GM23338 (cell line): ENCODE data around the gene SERINC5. TPM values are rescaled to one million over a fixed set of nuclear protein-coding genes. Genes with fewer than 3 reads are reported as not detected.

Experiments
- ATAC-seq: fragments of 200-7000 bp; cut with Tn5 transposase; 3 replicates; pipeline ENCODE4 v1.9.1; 2020
- DNase-seq: peaks from one replicate; pipeline ENCODE4 v3.0.0-alpha.2; 2015; ENCODE audit warnings: low spot score
- H2AFZ ChIP-seq: fragments of 200-600 bp; sonication (generic); 2 replicates; pipeline ENCODE4 v1.8.0; 2016; ENCODE audit warnings: antibody characterized with exemption, mild to moderate bottlenecking, moderate library complexity
- H3F3A ChIP-seq: fragments of 200-600 bp; sonication (generic); replicated peaks from 2 replicates; pipeline ENCODE4 v1.8.0; 2017; ENCODE audit warnings: antibody characterized with exemption, mixed run types, low read depth
- H3K27ac ChIP-seq: fragments of 200-600 bp; sonication (generic); 2 replicates; pipeline ENCODE4 v1.6.1; 2016; ENCODE audit warnings: low read depth
- H3K27me3 ChIP-seq: fragments of 200-600 bp; sonication (generic); 2 replicates; pipeline ENCODE4 v1.8.0; 2016; ENCODE audit warnings: mild to moderate bottlenecking, mixed run types, moderate library complexity; ENCODE audit not compliant: insufficient read depth
- H3K36me3 ChIP-seq: fragments of 200-600 bp; sonication (generic); 2 replicates; pipeline ENCODE4 v1.8.0; 2016; ENCODE audit warnings: mild to moderate bottlenecking; ENCODE audit not compliant: insufficient read depth
- H3K4me1 ChIP-seq: fragments of 200-600 bp; sonication (generic); 2 replicates; pipeline ENCODE4 v1.8.0; 2016; ENCODE audit warnings: mild to moderate bottlenecking, moderate library complexity; ENCODE audit not compliant: insufficient read depth
- H3K4me2 ChIP-seq: fragments of 200-600 bp; sonication (generic); 2 replicates; pipeline ENCODE4 v1.7.1; 2017; ENCODE audit warnings: mixed run types
- H3K4me3 ChIP-seq: fragments of 200-600 bp; sonication (generic); 2 replicates; pipeline ENCODE4 v1.6.1; 2016; ENCODE audit warnings: mixed run types
- H3K79me2 ChIP-seq: fragments of 200-600 bp; sonication (generic); replicated peaks from 2 replicates; pipeline ENCODE4 v1.8.0; 2017; ENCODE audit warnings: mild to moderate bottlenecking; ENCODE audit not compliant: insufficient read depth
- H3K9me2 ChIP-seq: fragments of 200-600 bp; sonication (generic); 2 replicates; pipeline ENCODE4 v1.8.0; 2017; ENCODE audit not compliant: insufficient read depth
- H4K20me1 ChIP-seq: fragments of 200-600 bp; sonication (generic); replicated peaks from 2 replicates; pipeline ENCODE4 v1.8.0; 2017; ENCODE audit warnings: mild to moderate bottlenecking; ENCODE audit not compliant: insufficient read depth
- H3K27ac Mint-ChIP-seq: 2 replicates; pipeline ENCODE4 v1.8.0; 2020; ENCODE audit warnings: inconsistent platforms, mild to moderate bottlenecking, moderate library complexity, mixed read lengths
- H3K27me3 Mint-ChIP-seq: 3 replicates; pipeline ENCODE4 v1.8.0; 2022; ENCODE audit warnings: low read depth, mild to moderate bottlenecking, moderate library complexity, mixed read lengths, inconsistent platforms; ENCODE audit not compliant: insufficient read depth, poor library complexity
- H3K36me3 Mint-ChIP-seq: 3 replicates; pipeline ENCODE4 v1.8.0; 2021; ENCODE audit warnings: low read depth, mild to moderate bottlenecking, inconsistent platforms, moderate library complexity, mixed read lengths
- H3K4me1 Mint-ChIP-seq: 3 replicates; pipeline ENCODE4 v1.8.0; 2020; ENCODE audit warnings: mild to moderate bottlenecking, inconsistent platforms, mixed read lengths
- H3K4me3 Mint-ChIP-seq: 3 replicates; pipeline ENCODE4 v1.8.0; 2021; ENCODE audit warnings: moderate library complexity, mild to moderate bottlenecking, inconsistent platforms, mixed read lengths
- H3K9me3 Mint-ChIP-seq: 3 replicates; pipeline ENCODE4 v1.8.0; 2020; ENCODE audit warnings: moderate library complexity, mild to moderate bottlenecking, inconsistent platforms, mixed read lengths
- CREB1 ChIP-seq: fragments of 250-450 bp; sonication (Bioruptor Pico); IDR thresholded peaks from 2 replicates; pipeline ENCODE4 v1.5.0; 2020; ENCODE audit warnings: low read depth, mild to moderate bottlenecking, moderate library complexity
- EZH2 ChIP-seq: fragments of 200-600 bp; sonication (generic); IDR thresholded peaks from one replicate; pipeline ENCODE4 v1.8.0; 2017; ENCODE audit warnings: antibody characterized with exemption, mild to moderate bottlenecking, low read depth; ENCODE audit not compliant: unreplicated experiment
- EZH2phosphoT487 ChIP-seq: fragments of 200-600 bp; sonication (generic); IDR thresholded peaks from one replicate; pipeline ENCODE4 v1.8.1; 2018; ENCODE audit warnings: antibody characterized with exemption; ENCODE audit not compliant: unreplicated experiment
- JUNB ChIP-seq: IDR thresholded peaks from one replicate; pipeline ENCODE4 v1.6.1; 2016; ENCODE audit warnings: antibody characterized with exemption; ENCODE audit not compliant: unreplicated experiment
- NANOG ChIP-seq: IDR thresholded peaks from 2 replicates; pipeline ENCODE4 v1.6.1; 2016; ENCODE audit warnings: antibody characterized with exemption, borderline replicate concordance
- POLR2AphosphoS5 ChIP-seq: IDR thresholded peaks from 2 replicates; pipeline ENCODE4 v1.6.1; 2016; ENCODE audit warnings: antibody characterized with exemption, low read depth
- STAT1 ChIP-seq: IDR thresholded peaks from one replicate; pipeline ENCODE4 v1.6.1; 2016; ENCODE audit warnings: antibody characterized with exemption; ENCODE audit not compliant: unreplicated experiment
- polyA plus RNA-seq: library from polyadenylated mRNA; unstranded; fragments of >200 nt; fragmentation: Nextera tagmentation; extraction: Ambion mirVana; gene quantifications from 2 replicates; pipeline ENCODE4 v1.2.1, GENCODE V29; 2016
- total RNA-seq: library from RNA; depleted of rRNA; stranded (reverse); fragments of >200 nt; shearing (Covaris generic); gene quantifications from 2 replicates; pipeline ENCODE4 v1.2.3, GENCODE V29; 2014
- TF ChIP-seq, protein P1 (sequence below): fragments of 250-450 bp; sonication (Bioruptor Pico); IDR thresholded peaks from 2 replicates; pipeline ENCODE4 v1.5.0; 2020; ENCODE audit warnings: mild to moderate bottlenecking, moderate library complexity
- TF ChIP-seq, protein P2 (sequence below): IDR thresholded peaks from 2 replicates; pipeline ENCODE4 v1.6.1; 2016; ENCODE audit warnings: antibody characterized with exemption
- TF ChIP-seq, protein P3 (sequence below): IDR thresholded peaks from one replicate; pipeline ENCODE4 v1.6.1; 2018; ENCODE audit warnings: antibody characterized with exemption; ENCODE audit not compliant: unreplicated experiment
- TF ChIP-seq, protein P4 (sequence below), 2 experiments: fragments of 200-600 bp in 1 of 2; sonication (generic) in 1 of 2; conservative IDR thresholded peaks; 2 replicates each; pipeline versions ENCODE4 v1.5.1 to v1.6.1; 2016 to 2017; ENCODE audit warnings: antibody characterized with exemption in 2 of 2, low read depth in 2 of 2, mild to moderate bottlenecking in 2 of 2, moderate library complexity in 1 of 2

Gene SERINC5
- total and polyA plus RNA-seq, 2 experiments from 2014 or later: 34.0 to 107 TPM

DNA sequence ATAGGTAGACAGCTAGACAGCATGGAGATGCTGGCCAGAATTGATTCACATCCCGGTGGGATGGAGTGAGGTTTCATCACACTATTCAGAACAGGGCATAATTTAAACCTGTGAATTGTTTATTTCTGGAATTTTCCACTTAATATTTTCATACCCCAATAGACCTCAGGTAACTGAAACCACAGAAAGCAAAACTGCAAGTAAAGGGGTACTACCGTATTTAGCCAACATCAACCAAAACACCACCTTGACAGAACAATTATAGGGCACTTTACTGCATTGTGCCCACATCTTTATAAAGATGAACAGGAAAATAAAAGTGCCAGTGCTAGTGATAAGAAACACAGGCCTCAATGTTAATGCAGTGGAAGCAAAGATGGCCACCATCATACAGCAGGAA, 7.5 kb downstream of the SERINC5 start:
- Histone ChIP-seq H3K9me2 (no peaks in the 10 kb centered on the region), H3K79me2 (peaks cover 98% of the 10 kb centered on the region), H3K4me2 (0 out of 2 replicates have a peak overlapping the region, but pooled peaks have one; percentile 41), H3F3A (peaks cover 12% of the 10 kb centered on the region), H3K4me1 (peaks cover 69% of the 10 kb centered on the region), H3K27ac (peak overlapping the region; percentile 74), H3K4me3 (no peak overlapping the region), H3K27me3 (no peaks in the 10 kb centered on the region), H3K36me3 (peaks cover under 1% of the 10 kb centered on the region), H4K20me1 (peaks cover 38% of the 10 kb centered on the region), H2AFZ (no peak overlapping the region)
- ATAC-seq: no peak
- peaks cover 69% of the 10 kb centered on the region for H3K4me1 Mint-ChIP-seq
- H3K9me3 Mint-ChIP-seq: peaks cover 14% of the 10 kb centered on the region
- TF ChIP-seq EZH2: no peak
- no peak for TF ChIP-seq EZH2phosphoT487
- TF ChIP-seq CREB1 (CRISPR knock-in tag): no peak
- TF ChIP-seq, protein P1, sequence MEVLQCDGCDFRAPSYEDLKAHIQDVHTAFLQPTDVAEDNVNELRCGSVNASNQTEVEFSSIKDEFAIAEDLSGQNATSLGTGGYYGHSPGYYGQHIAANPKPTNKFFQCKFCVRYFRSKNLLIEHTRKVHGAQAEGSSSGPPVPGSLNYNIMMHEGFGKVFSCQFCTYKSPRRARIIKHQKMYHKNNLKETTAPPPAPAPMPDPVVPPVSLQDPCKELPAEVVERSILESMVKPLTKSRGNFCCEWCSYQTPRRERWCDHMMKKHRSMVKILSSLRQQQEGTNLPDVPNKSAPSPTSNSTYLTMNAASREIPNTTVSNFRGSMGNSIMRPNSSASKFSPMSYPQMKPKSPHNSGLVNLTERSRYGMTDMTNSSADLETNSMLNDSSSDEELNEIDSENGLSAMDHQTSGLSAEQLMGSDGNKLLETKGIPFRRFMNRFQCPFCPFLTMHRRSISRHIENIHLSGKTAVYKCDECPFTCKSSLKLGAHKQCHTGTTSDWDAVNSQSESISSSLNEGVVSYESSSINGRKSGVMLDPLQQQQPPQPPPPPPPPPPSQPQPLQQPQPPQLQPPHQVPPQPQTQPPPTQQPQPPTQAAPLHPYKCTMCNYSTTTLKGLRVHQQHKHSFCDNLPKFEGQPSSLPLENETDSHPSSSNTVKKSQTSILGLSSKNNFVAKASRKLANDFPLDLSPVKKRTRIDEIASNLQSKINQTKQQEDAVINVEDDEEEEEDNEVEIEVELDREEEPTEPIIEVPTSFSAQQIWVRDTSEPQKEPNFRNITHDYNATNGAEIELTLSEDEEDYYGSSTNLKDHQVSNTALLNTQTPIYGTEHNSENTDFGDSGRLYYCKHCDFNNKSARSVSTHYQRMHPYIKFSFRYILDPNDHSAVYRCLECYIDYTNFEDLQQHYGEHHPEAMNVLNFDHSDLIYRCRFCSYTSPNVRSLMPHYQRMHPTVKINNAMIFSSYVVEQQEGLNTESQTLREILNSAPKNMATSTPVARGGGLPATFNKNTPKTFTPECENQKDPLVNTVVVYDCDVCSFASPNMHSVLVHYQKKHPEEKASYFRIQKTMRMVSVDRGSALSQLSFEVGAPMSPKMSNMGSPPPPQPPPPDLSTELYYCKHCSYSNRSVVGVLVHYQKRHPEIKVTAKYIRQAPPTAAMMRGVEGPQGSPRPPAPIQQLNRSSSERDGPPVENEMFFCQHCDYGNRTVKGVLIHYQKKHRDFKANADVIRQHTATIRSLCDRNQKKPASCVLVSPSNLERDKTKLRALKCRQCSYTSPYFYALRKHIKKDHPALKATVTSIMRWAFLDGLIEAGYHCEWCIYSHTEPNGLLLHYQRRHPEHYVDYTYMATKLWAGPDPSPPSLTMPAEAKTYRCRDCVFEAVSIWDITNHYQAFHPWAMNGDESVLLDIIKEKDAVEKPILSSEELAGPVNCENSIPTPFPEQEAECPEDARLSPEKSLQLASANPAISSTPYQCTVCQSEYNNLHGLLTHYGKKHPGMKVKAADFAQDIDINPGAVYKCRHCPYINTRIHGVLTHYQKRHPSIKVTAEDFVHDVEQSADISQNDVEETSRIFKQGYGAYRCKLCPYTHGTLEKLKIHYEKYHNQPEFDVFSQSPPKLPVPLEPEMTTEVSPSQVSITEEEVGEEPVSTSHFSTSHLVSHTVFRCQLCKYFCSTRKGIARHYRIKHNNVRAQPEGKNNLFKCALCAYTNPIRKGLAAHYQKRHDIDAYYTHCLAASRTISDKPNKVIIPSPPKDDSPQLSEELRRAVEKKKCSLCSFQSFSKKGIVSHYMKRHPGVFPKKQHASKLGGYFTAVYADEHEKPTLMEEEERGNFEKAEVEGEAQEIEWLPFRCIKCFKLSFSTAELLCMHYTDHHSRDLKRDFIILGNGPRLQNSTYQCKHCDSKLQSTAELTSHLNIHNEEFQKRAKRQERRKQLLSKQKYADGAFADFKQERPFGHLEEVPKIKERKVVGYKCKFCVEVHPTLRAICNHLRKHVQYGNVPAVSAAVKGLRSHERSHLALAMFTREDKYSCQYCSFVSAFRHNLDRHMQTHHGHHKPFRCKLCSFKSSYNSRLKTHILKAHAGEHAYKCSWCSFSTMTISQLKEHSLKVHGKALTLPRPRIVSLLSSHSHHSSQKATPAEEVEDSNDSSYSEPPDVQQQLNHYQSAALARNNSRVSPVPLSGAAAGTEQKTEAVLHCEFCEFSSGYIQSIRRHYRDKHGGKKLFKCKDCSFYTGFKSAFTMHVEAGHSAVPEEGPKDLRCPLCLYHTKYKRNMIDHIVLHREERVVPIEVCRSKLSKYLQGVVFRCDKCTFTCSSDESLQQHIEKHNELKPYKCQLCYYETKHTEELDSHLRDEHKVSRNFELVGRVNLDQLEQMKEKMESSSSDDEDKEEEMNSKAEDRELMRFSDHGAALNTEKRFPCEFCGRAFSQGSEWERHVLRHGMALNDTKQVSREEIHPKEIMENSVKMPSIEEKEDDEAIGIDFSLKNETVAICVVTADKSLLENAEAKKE (CRISPR knock-in tag): no peak
- no peak for TF ChIP-seq POLR2AphosphoS5
- no peak for TF ChIP-seq NANOG
- TF ChIP-seq, protein P2, sequence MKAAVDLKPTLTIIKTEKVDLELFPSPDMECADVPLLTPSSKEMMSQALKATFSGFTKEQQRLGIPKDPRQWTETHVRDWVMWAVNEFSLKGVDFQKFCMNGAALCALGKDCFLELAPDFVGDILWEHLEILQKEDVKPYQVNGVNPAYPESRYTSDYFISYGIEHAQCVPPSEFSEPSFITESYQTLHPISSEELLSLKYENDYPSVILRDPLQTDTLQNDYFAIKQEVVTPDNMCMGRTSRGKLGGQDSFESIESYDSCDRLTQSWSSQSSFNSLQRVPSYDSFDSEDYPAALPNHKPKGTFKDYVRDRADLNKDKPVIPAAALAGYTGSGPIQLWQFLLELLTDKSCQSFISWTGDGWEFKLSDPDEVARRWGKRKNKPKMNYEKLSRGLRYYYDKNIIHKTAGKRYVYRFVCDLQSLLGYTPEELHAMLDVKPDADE: no peak
- TF ChIP-seq STAT1: no peak
- TF ChIP-seq JUNB: no peak
- TF ChIP-seq, protein P3, sequence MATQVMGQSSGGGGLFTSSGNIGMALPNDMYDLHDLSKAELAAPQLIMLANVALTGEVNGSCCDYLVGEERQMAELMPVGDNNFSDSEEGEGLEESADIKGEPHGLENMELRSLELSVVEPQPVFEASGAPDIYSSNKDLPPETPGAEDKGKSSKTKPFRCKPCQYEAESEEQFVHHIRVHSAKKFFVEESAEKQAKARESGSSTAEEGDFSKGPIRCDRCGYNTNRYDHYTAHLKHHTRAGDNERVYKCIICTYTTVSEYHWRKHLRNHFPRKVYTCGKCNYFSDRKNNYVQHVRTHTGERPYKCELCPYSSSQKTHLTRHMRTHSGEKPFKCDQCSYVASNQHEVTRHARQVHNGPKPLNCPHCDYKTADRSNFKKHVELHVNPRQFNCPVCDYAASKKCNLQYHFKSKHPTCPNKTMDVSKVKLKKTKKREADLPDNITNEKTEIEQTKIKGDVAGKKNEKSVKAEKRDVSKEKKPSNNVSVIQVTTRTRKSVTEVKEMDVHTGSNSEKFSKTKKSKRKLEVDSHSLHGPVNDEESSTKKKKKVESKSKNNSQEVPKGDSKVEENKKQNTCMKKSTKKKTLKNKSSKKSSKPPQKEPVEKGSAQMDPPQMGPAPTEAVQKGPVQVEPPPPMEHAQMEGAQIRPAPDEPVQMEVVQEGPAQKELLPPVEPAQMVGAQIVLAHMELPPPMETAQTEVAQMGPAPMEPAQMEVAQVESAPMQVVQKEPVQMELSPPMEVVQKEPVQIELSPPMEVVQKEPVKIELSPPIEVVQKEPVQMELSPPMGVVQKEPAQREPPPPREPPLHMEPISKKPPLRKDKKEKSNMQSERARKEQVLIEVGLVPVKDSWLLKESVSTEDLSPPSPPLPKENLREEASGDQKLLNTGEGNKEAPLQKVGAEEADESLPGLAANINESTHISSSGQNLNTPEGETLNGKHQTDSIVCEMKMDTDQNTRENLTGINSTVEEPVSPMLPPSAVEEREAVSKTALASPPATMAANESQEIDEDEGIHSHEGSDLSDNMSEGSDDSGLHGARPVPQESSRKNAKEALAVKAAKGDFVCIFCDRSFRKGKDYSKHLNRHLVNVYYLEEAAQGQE: no peak
- TF ChIP-seq, protein P4, sequence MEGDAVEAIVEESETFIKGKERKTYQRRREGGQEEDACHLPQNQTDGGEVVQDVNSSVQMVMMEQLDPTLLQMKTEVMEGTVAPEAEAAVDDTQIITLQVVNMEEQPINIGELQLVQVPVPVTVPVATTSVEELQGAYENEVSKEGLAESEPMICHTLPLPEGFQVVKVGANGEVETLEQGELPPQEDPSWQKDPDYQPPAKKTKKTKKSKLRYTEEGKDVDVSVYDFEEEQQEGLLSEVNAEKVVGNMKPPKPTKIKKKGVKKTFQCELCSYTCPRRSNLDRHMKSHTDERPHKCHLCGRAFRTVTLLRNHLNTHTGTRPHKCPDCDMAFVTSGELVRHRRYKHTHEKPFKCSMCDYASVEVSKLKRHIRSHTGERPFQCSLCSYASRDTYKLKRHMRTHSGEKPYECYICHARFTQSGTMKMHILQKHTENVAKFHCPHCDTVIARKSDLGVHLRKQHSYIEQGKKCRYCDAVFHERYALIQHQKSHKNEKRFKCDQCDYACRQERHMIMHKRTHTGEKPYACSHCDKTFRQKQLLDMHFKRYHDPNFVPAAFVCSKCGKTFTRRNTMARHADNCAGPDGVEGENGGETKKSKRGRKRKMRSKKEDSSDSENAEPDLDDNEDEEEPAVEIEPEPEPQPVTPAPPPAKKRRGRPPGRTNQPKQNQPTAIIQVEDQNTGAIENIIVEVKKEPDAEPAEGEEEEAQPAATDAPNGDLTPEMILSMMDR (conservative IDR thresholded peaks at IDR 0.05; ENCODE audit: low read depth in 2 of 2): no peak
- H3K4me3 Mint-ChIP-seq: no peak overlapping the region
- peaks cover 23% of the 10 kb centered on the region for H3K36me3 Mint-ChIP-seq
- no peak for DNase-seq
- peak overlapping the region; percentile 73; the same call in 1 of the 2 replicates for H3K27ac Mint-ChIP-seq
- peaks cover 3% of the 10 kb centered on the region for H3K27me3 Mint-ChIP-seq
